Measurements from ENCODE around the gene KIF2A. TPM values are rescaled to one million over a fixed set of nuclear protein-coding genes. Genes with fewer than 3 reads are reported as not detected.
A peak's percentile ranks its signal among the peaks of the same experiment; 100 is the strongest.

The KIF2A gene
- polyA plus RNA-seq, 1 donor (not counting 4 experiments of a cell fraction or from before 2014, with no cell fraction given): 34.8 TPM

DNA sequence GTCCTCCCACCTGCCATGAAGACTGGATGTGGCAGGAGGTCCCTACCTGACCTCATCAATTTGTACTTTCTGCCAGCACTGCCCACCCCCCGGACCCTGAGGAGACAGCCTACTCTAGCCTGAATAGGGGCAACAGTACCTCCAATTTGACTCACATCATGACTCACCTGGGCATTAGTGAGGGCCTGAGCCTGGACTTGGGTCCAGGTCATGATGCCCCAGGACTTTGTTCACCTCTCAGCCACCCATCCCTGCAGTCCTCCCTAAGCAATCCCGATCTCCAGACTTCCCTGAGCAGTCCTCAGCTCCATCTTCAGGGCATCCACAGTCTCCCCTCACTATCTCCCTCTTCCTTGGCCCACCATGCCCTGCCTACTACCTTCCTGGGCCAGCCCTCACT lies 28.1 kb downstream of the KIF2A start:
- DNase-seq (ENCODE audit: low read depth, low spot score): no peak
- dilution Hi-C loops (cut with MboI; ENCODE audit: extremely low pct_ligation_motif_present, low sequenced_read_pairs): no loop called here
- FAIRE-seq: no peak

DNA sequence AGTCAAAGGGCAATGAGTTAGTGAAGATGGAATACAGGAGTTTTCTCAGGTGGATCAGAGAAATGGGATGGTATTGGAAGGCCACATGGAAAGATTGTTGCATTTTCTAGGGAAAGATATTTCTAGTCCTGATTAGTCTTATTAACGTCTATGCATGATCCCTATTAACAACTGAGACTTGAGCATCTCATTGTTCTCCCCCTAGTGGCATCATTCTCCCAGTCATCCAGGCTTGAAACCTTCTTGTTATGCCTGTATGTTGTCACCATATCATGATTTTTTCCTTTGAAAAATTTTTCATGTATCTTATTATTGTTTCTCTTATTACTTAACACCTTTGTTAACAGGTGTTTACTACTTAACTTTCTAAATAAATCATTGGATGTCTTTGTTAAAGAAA lies 34.4 kb downstream of the KIF2A start:
- FAIRE-seq: no peak
- DNase-seq (ENCODE audit: low read depth, low spot score): no peak
- dilution Hi-C loops (cut with MboI; ENCODE audit: extremely low pct_ligation_motif_present, low sequenced_read_pairs): no loop called here
- peaks cover under 1% of the 10 kb centered on the region for H3K9me1 ChIP-seq (ENCODE audit: control insufficient read depth, extremely low read depth, insufficient read depth, low read length)
- H3K4me3 ChIP-seq (ENCODE audit: control insufficient read depth in 2 of 3, extremely low read depth in 1 of 3, insufficient read depth in 2 of 3, low read depth in 1 of 3, low read length in 3 of 3): no peak overlapping the region
- no peak overlapping the region for H3K4me2 ChIP-seq (ENCODE audit: control insufficient read depth, extremely low read depth, insufficient read depth, low read depth, low read length)
- peaks cover 40% of the 10 kb centered on the region for H3K79me2 ChIP-seq (ENCODE audit: control insufficient read depth, insufficient read depth, low read length)
- no peak overlapping the region for H2AFZ ChIP-seq (ENCODE audit: control insufficient read depth, low read length)
- H3K9ac ChIP-seq (ENCODE audit: control insufficient read depth, extremely low read depth, insufficient read depth, low read length): no peak overlapping the region
- H4K20me1 ChIP-seq (ENCODE audit: control insufficient read depth, extremely low read depth, insufficient read depth, low read length): peaks cover 2% of the 10 kb centered on the region
- H3K27me3 ChIP-seq (ENCODE audit: control insufficient read depth, extremely low read depth, insufficient read depth, low read length): no peaks in the 10 kb centered on the region
- no peaks in the 10 kb centered on the region for H3K36me3 ChIP-seq (ENCODE audit: control insufficient read depth in 2 of 2, extremely low read depth in 1 of 2, insufficient read depth in 2 of 2, low read length in 2 of 2)
- no peak for TF ChIP-seq EZH2 (IDR thresholded peaks at IDR 0.05; ENCODE audit: low read length)
- TF ChIP-seq, protein P1, sequence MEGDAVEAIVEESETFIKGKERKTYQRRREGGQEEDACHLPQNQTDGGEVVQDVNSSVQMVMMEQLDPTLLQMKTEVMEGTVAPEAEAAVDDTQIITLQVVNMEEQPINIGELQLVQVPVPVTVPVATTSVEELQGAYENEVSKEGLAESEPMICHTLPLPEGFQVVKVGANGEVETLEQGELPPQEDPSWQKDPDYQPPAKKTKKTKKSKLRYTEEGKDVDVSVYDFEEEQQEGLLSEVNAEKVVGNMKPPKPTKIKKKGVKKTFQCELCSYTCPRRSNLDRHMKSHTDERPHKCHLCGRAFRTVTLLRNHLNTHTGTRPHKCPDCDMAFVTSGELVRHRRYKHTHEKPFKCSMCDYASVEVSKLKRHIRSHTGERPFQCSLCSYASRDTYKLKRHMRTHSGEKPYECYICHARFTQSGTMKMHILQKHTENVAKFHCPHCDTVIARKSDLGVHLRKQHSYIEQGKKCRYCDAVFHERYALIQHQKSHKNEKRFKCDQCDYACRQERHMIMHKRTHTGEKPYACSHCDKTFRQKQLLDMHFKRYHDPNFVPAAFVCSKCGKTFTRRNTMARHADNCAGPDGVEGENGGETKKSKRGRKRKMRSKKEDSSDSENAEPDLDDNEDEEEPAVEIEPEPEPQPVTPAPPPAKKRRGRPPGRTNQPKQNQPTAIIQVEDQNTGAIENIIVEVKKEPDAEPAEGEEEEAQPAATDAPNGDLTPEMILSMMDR (optimal IDR thresholded peaks at IDR 0.05 in 1 of 3, IDR thresholded peaks at IDR 0.05 in 1 of 3, conservative IDR thresholded peaks at IDR 0.05 in 1 of 3; ENCODE audit: extremely low read depth in 1 of 3, insufficient read depth in 2 of 3, low read length in 3 of 3): peak; percentile 24 to 25 (median 24)
- H3K4me1 ChIP-seq (ENCODE audit: control insufficient read depth, extremely low read depth, insufficient read depth, low read length): peaks cover 9% of the 10 kb centered on the region
- H3K27ac ChIP-seq (ENCODE audit: control insufficient read depth, insufficient read depth, low read length): no peak overlapping the region
- H3K9me3 ChIP-seq (ENCODE audit: control insufficient read depth, low read depth, low read length): no peaks in the 10 kb centered on the region

More for the DNA sequence above, 28.1 kb downstream of the KIF2A start:
- Histone ChIP-seq H3K4me2 (ENCODE audit: control insufficient read depth, extremely low read depth, insufficient read depth, low read depth, low read length) (no peak overlapping the region), H4K20me1 (ENCODE audit: control insufficient read depth, extremely low read depth, insufficient read depth, low read length) (peaks cover 3% of the 10 kb centered on the region), H3K79me2 (ENCODE audit: control insufficient read depth, insufficient read depth, low read length) (peaks cover 57% of the 10 kb centered on the region), H3K36me3 (ENCODE audit: control insufficient read depth in 2 of 2, extremely low read depth in 1 of 2, insufficient read depth in 2 of 2, low read length in 2 of 2) (no peaks in the 10 kb centered on the region), H3K27me3 (ENCODE audit: control insufficient read depth, extremely low read depth, insufficient read depth, low read length) (no peaks in the 10 kb centered on the region), H3K4me1 (ENCODE audit: control insufficient read depth, extremely low read depth, insufficient read depth, low read length) (no peaks in the 10 kb centered on the region), H3K27ac (ENCODE audit: control insufficient read depth, insufficient read depth, low read length) (no peak overlapping the region), H3K9me3 (ENCODE audit: control insufficient read depth, low read depth, low read length) (no peaks in the 10 kb centered on the region), H3K9me1 (ENCODE audit: control insufficient read depth, extremely low read depth, insufficient read depth, low read length) (peaks cover 2% of the 10 kb centered on the region), H3K9ac (ENCODE audit: control insufficient read depth, extremely low read depth, insufficient read depth, low read length) (no peak overlapping the region), H3K4me3 (ENCODE audit: control insufficient read depth in 2 of 3, extremely low read depth in 1 of 3, insufficient read depth in 2 of 3, low read depth in 1 of 3, low read length in 3 of 3) (no peak overlapping the region), H2AFZ (ENCODE audit: control insufficient read depth, low read length) (no peak overlapping the region)
- no peak for TF ChIP-seq EZH2 (IDR thresholded peaks at IDR 0.05; ENCODE audit: low read length)
- TF ChIP-seq, protein P1 (optimal IDR thresholded peaks at IDR 0.05 in 1 of 3, IDR thresholded peaks at IDR 0.05 in 1 of 3, conservative IDR thresholded peaks at IDR 0.05 in 1 of 3; ENCODE audit: extremely low read depth in 1 of 3, insufficient read depth in 2 of 3, low read length in 3 of 3): no peak
